GM12891 (cell line): Measurements from ENCODE around the gene FLAD1.

Experiments
- POLR2A ChIP-seq: IDR thresholded peaks from 2 replicates; pipeline ENCODE4 v1.6.1; 2011; ENCODE audit warnings: low read depth, low read length, control low read depth
- POLR2AphosphoS5 ChIP-seq: IDR thresholded peaks from 2 replicates; pipeline ENCODE4 v1.6.1; 2011; ENCODE audit warnings: low read depth, low read length, control low read depth
- TAF1 ChIP-seq: IDR thresholded peaks from 2 replicates; pipeline ENCODE4 v1.6.1; 2011; ENCODE audit warnings: low read depth, low read length, control low read depth

DNA sequence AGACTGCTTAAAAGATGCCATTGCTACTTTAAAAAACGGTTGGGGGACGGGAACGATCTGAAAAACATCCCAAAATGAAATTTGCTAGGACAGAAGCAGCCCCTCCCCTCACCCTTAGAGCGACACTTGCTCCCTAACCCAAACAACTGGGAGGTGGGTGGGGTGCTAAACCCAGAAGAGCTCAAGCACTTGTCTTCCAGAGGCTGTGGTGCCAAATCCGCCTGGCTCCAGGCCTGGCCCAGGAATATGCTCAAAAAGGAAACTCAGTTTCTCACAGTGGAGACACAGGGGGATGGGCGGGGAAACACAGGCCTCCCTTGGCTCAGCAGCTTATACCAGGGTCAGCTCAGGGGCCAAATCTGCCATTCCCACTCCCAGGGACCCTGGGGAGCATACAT lies 26.6 kb upstream of the FLAD1 start:
- TF ChIP-seq POLR2A: no peak
- TF ChIP-seq POLR2AphosphoS5: no peak
- no peak for TF ChIP-seq TAF1
